Suprapubic skin (tissue), 4 donors: ENCODE data around the gene SLC47A2.

ENCODE experiments used
- POLR2A ChIP-seq, 2 donors: fragments of 450-650 bp; IDR thresholded peaks; one replicate each; pipeline ENCODE4 v1.6.1; 2017; ENCODE audit warnings: antibody characterized with exemption in 2 of 2, mild to moderate bottlenecking in 2 of 2, moderate library complexity in 2 of 2
- POLR2AphosphoS5 ChIP-seq, 3 donors: sonication (generic); formaldehyde crosslinking; IDR thresholded peaks; one replicate each; pipeline ENCODE4 v1.6.1; 2017; ENCODE audit warnings: antibody characterized with exemption in 3 of 3

DNA sequence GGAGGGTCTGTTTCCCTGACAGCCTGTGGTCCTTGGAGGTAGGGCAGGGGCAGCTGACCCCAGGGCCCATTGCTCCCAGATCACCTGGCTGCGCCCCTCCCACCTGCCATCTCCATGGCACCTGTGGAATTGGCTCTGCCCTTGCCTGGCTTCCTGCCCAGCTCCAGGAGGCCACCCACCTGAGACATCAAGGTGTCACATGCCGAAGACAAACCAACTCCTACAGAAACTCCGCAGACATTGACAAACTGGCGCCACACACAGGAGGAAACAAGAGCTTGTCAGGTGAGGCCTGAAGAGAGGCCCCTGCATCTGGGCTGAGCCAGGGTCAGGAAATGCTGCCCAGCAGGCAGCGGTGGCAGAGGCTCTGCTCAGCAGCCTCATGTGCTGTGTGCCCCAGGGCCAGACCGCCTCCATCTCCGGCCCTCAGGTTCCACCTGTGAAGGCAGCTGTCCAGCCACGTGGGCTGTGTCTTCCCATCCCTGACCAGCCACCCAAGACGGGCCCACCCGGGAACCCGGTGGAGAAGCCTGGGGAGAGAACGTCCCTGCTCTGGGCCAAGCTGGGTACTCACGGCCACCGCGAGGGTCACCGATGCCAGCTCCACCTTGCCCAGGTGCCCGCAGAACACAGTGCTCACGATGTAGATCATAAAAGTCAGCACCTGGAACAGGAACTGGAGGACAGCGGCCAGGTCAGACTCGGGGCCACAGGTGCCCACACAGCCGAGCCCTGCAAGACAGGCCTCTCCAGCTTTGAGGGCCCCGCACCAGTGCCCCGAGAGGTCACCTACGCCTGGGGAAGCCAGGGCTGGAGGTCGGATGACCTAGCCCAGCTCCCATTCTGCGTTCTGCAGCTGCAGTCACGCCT, 1.6 kb downstream of the SLC47A2 start:
- TF ChIP-seq POLR2A (IDR thresholded peaks at IDR 0.05), result no peak
- TF ChIP-seq POLR2AphosphoS5 (IDR thresholded peaks at IDR 0.05), result no peak
